ENCODE measurements around the gene KRTAP10-12. TPM values are rescaled to one million over a fixed set of nuclear protein-coding genes. Genes with fewer than 3 reads are reported as not detected.

The KRTAP10-12 gene
- polyA plus RNA-seq, 1 experiment, result not detected

GRCh38 chr21:44692798-44693512 is 4.0 kb upstream of the KRTAP10-12 start:
- POLR2A ChIA-PET, result no interaction called here
- no peak for TF ChIP-seq CTCF (IDR thresholded peaks at IDR 0.05; ENCODE audit: insufficient read depth, low read depth, low read length)
- H3K4me3 ChIP-seq (ENCODE audit: low read depth, low read length), result no peak overlapping the region
- H3K36me3 ChIP-seq (ENCODE audit: control insufficient read depth, insufficient read depth, low read length), result no peaks in the 10 kb centered on the region
- DNase-seq (ENCODE audit: low read depth), result no peak
- CTCF ChIA-PET, result no interaction called here
- peaks cover 5% of the 10 kb centered on the region for H3K27me3 ChIP-seq (ENCODE audit: control insufficient read depth, insufficient read depth, low read length)

GRCh38 chr21:44694776-44695175 is 2.2 kb upstream of the KRTAP10-12 start:
- no peak for TF ChIP-seq CTCF (IDR thresholded peaks at IDR 0.05; ENCODE audit: insufficient read depth, low read depth, low read length)
- CTCF ChIA-PET, result no interaction called here
- DNase-seq (ENCODE audit: low read depth), result no peak

GRCh38 chr21:44695184-44695583 is 1.8 kb upstream of the KRTAP10-12 start:
- peaks cover 10% of the 10 kb centered on the region for H3K27me3 ChIP-seq (ENCODE audit: control insufficient read depth, insufficient read depth, low read length)
- ChIA-PET CTCF (no interaction called here), POLR2A (no interaction called here)
- no peaks in the 10 kb centered on the region for H3K36me3 ChIP-seq (ENCODE audit: control insufficient read depth, insufficient read depth, low read length)
- H3K4me3 ChIP-seq (ENCODE audit: low read depth, low read length), result no peak overlapping the region
- no peak for TF ChIP-seq CTCF (IDR thresholded peaks at IDR 0.05; ENCODE audit: insufficient read depth, low read depth, low read length)
- no peak for DNase-seq (ENCODE audit: low read depth)

More at GRCh38 chr21:44694776-44695175, 2.2 kb upstream of the KRTAP10-12 start:
- H3K27me3 ChIP-seq (ENCODE audit: control insufficient read depth, insufficient read depth, low read length), result peaks cover 10% of the 10 kb centered on the region
- H3K4me3 ChIP-seq (ENCODE audit: low read depth, low read length), result no peak overlapping the region
- no peaks in the 10 kb centered on the region for H3K36me3 ChIP-seq (ENCODE audit: control insufficient read depth, insufficient read depth, low read length)
- POLR2A ChIA-PET, result no interaction called here

GRCh38 chr21:44695641-44696040 is 1.3 kb upstream of the KRTAP10-12 start:
- ChIA-PET CTCF (no interaction called here), POLR2A (no interaction called here)
- no peaks in the 10 kb centered on the region for H3K36me3 ChIP-seq (ENCODE audit: control insufficient read depth, insufficient read depth, low read length)
- DNase-seq (ENCODE audit: low read depth), result no peak
- peaks cover 12% of the 10 kb centered on the region for H3K27me3 ChIP-seq (ENCODE audit: control insufficient read depth, insufficient read depth, low read length)
- no peak overlapping the region for H3K4me3 ChIP-seq (ENCODE audit: low read depth, low read length)
- TF ChIP-seq CTCF (IDR thresholded peaks at IDR 0.05; ENCODE audit: insufficient read depth, low read depth, low read length), result no peak

GRCh38 chr21:44696572-44696971 is 400 bp upstream of the KRTAP10-12 start:
- H3K36me3 ChIP-seq (ENCODE audit: control insufficient read depth, insufficient read depth, low read length), result no peaks in the 10 kb centered on the region
- peaks cover 14% of the 10 kb centered on the region for H3K27me3 ChIP-seq (ENCODE audit: control insufficient read depth, insufficient read depth, low read length)
- no peak for TF ChIP-seq CTCF (IDR thresholded peaks at IDR 0.05; ENCODE audit: insufficient read depth, low read depth, low read length)
- DNase-seq (ENCODE audit: low read depth), result no peak
- POLR2A ChIA-PET, result no interaction called here
- CTCF ChIA-PET, result no interaction called here
- no peak overlapping the region for H3K4me3 ChIP-seq (ENCODE audit: low read depth, low read length)
